Glutamatergic neuron (in vitro differentiated cells): ENCODE results near the gene ANXA1. TPM values are rescaled to one million over a fixed set of nuclear protein-coding genes. Genes with fewer than 3 reads are reported as not detected.

Experiments used
- DNase-seq: peaks from one replicate; pipeline ENCODE4 v3.0.0; 2022
- H3K27ac Mint-ChIP-seq: one replicate; pipeline ENCODE4 v1.8.0; 2020; ENCODE audit warnings: mild to moderate bottlenecking, mixed read lengths, inconsistent platforms; ENCODE audit not compliant: unreplicated experiment
- H3K27me3 Mint-ChIP-seq: one replicate; pipeline ENCODE4 v1.8.0; 2020; ENCODE audit warnings: mild to moderate bottlenecking, moderate library complexity, mixed read lengths, inconsistent platforms; ENCODE audit not compliant: unreplicated experiment
- H3K36me3 Mint-ChIP-seq: one replicate; pipeline ENCODE4 v1.8.0; 2020; ENCODE audit warnings: mild to moderate bottlenecking, mixed read lengths, inconsistent platforms; ENCODE audit not compliant: unreplicated experiment
- H3K4me1 Mint-ChIP-seq: one replicate; pipeline ENCODE4 v1.8.0; 2020; ENCODE audit warnings: mild to moderate bottlenecking, low read depth, mixed read lengths, inconsistent platforms; ENCODE audit not compliant: unreplicated experiment
- H3K4me3 Mint-ChIP-seq: one replicate; pipeline ENCODE4 v1.8.0; 2020; ENCODE audit warnings: mild to moderate bottlenecking, mixed read lengths, inconsistent platforms; ENCODE audit not compliant: unreplicated experiment
- H3K9me3 Mint-ChIP-seq: one replicate; pipeline ENCODE4 v1.8.0; 2020; ENCODE audit warnings: mild to moderate bottlenecking, moderate library complexity, mixed read lengths, inconsistent platforms; ENCODE audit not compliant: unreplicated experiment
- CTCF ChIP-seq: fragments of 200-600 bp; sonication (generic); IDR thresholded peaks from one replicate; pipeline ENCODE4 v1.5.0; 2021; ENCODE audit not compliant: partially characterized antibody, unreplicated experiment
- total RNA-seq: library from RNA; stranded (reverse); fragmentation: NEBNext Ultra II Directional; extraction: Animal tissue kit (Norgen Biotek cat#: 25700); gene quantifications from one replicate; pipeline ENCODE4 v1.2.1, GENCODE V29; 2021; ENCODE audit not compliant: unreplicated experiment

Gene ANXA1
- total RNA-seq, 1 donor from 2014 or later, result not detected

DNA sequence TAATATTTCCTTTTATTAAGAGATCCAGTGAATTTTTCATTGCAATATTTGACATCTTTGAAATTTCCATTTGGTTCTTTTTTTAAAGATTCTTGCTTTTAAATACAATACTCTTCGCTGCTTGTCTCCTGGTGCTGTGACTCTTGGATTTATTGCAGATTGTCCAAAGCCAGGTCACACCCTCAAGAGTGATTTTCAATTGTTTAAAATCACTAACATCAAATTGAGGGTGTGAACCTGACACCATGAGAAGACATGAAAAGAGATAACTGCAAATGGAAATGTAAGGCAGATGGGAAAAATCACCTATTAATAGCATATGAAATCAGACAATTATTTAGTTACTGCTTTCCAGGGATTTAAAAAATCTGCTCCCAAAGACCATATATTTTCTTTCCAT, 42.6 kb downstream of the ANXA1 start:
- TF ChIP-seq CTCF, result no peak
- H3K36me3 Mint-ChIP-seq, result no peaks in the 10 kb centered on the region
- no peak for DNase-seq
- peaks cover 3% of the 10 kb centered on the region for H3K4me1 Mint-ChIP-seq
- no peak overlapping the region for H3K27ac Mint-ChIP-seq
- no peaks in the 10 kb centered on the region for H3K27me3 Mint-ChIP-seq
- no peaks in the 10 kb centered on the region for H3K9me3 Mint-ChIP-seq
- no peak overlapping the region for H3K4me3 Mint-ChIP-seq

GRCh38 chr9:73199448-73199847, 47.8 kb downstream of the ANXA1 start:
- Mint-ChIP-seq H3K27me3 (no peaks in the 10 kb centered on the region), H3K9me3 (no peaks in the 10 kb centered on the region), H3K4me3 (no peak overlapping the region), H3K36me3 (no peaks in the 10 kb centered on the region), H3K4me1 (peaks cover 3% of the 10 kb centered on the region), H3K27ac (no peak overlapping the region)
- DNase-seq, result no peak
- no peak for TF ChIP-seq CTCF

GRCh38 chr9:73199886-73200285, 48.2 kb downstream of the ANXA1 start:
- Mint-ChIP-seq H3K9me3 (no peaks in the 10 kb centered on the region), H3K4me1 (peaks cover 3% of the 10 kb centered on the region), H3K4me3 (no peak overlapping the region), H3K27ac (no peak overlapping the region), H3K36me3 (no peaks in the 10 kb centered on the region), H3K27me3 (no peaks in the 10 kb centered on the region)
- no peak for TF ChIP-seq CTCF
- DNase-seq, result peak; percentile 33

DNA sequence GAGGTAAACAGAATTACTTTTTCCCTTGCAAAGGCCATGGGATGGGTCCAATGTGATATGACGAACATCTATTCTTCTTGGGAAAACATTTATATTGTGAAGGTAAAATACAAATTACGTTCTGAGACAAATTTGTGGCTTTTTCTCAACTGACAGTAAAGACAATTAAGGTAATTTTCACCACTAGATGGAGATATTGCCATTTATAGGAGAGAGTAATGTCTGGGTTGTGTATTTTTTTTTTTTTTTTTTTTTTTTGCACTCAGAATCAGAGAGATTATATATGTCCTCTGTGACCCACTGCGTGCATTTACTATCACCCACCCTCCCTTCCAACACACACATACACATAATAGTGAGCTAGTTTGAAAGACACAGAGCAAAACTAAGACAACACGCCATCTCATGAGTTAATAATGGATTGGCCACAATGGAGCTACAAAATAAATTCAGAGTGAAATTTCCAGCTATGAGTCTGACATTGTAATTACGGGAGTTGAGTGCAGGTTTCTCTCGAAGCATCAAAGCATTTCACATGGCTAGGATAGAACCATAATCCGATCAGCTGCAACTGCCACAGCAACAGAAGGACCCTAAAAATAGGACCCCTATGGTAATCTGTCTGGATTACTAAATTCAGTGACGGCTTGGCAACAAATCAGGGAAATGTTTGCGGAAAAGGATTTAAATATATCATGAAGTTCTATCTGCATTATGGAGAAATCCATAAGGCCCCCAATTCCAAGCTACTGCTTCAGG, 49.2 kb downstream of the ANXA1 start:
- Mint-ChIP-seq H3K4me3 (no peak overlapping the region), H3K4me1 (peaks cover 3% of the 10 kb centered on the region), H3K27me3 (no peaks in the 10 kb centered on the region), H3K27ac (no peak overlapping the region), H3K36me3 (no peaks in the 10 kb centered on the region), H3K9me3 (no peaks in the 10 kb centered on the region)
- no peak for DNase-seq
- TF ChIP-seq CTCF, result peak; percentile 71

DNA sequence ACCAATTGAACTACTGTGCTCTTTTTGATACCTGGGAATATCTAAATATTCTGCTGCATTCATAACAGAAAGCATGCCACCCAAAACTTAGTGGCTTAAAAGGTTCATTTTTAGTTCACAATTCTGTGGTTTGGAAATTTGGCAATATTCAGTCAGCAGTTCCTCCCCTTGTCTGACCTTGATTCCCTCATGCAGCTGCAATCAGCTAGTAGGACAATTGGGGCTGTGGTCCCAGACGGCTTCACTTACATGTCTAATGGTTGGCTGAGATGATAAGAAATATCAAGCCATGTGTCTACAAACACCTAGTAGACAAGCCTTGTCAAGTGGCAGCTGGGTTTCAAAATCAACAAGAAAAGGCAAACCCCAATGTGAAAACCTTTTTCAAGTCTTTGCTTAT, 51.3 kb downstream of the ANXA1 start:
- TF ChIP-seq CTCF, result no peak
- no peak overlapping the region for H3K4me3 Mint-ChIP-seq
- DNase-seq, result no peak
- H3K27ac Mint-ChIP-seq, result no peak overlapping the region
- H3K36me3 Mint-ChIP-seq, result no peaks in the 10 kb centered on the region
- H3K27me3 Mint-ChIP-seq, result no peaks in the 10 kb centered on the region
- no peaks in the 10 kb centered on the region for H3K4me1 Mint-ChIP-seq
- no peaks in the 10 kb centered on the region for H3K9me3 Mint-ChIP-seq
